OCI-LY1 (cell line): ENCODE measurements around the gene TRPM3.

ENCODE experiments used
- H2AFZ ChIP-seq: fragments of 200-600 bp; sonication (generic), shearing (Covaris generic); 2 replicates; pipeline ENCODE4 v1.6.0; 2014; ENCODE audit warnings: antibody characterized with exemption, mild to moderate bottlenecking, low read length
- H3F3A ChIP-seq: fragments of 200-600 bp; sonication (generic), shearing (Covaris generic); 2 replicates; pipeline ENCODE4 v1.6.0; 2014; ENCODE audit warnings: mild to moderate bottlenecking, antibody characterized with exemption, low read length, moderate library complexity; ENCODE audit not compliant: insufficient read depth
- H3K27ac ChIP-seq: fragments of 200-600 bp; sonication (generic); 2 replicates; pipeline ENCODE4 v1.5.1; 2014; ENCODE audit warnings: low read length, mixed run types, mild to moderate bottlenecking, low read depth; ENCODE audit not compliant: poor library complexity, severe bottlenecking
- H3K27me3 ChIP-seq: fragments of 200-600 bp; sonication (generic); 2 replicates; pipeline ENCODE4 v1.6.0; 2014; ENCODE audit warnings: antibody characterized with exemption, mild to moderate bottlenecking, low read length, moderate library complexity; ENCODE audit not compliant: insufficient read depth
- H3K36me3 ChIP-seq: fragments of 200-600 bp; sonication (generic); 2 replicates; pipeline ENCODE4 v1.6.1; 2014; ENCODE audit warnings: mild to moderate bottlenecking, antibody characterized with exemption, low read length, moderate library complexity, mixed read lengths; ENCODE audit not compliant: insufficient read depth
- H3K4me1 ChIP-seq: fragments of 200-600 bp; sonication (generic); 2 replicates; pipeline ENCODE4 v1.5.1; 2014; ENCODE audit warnings: mild to moderate bottlenecking, low read length, moderate library complexity; ENCODE audit not compliant: insufficient read depth, severe bottlenecking
- H3K4me2 ChIP-seq: fragments of 200-600 bp; sonication (generic), shearing (Covaris generic); 2 replicates; pipeline ENCODE4 v1.6.1; 2014; ENCODE audit warnings: low read length
- H3K4me3 ChIP-seq: fragments of 200-600 bp; sonication (generic); 2 replicates; pipeline ENCODE4 v1.5.1; 2014; ENCODE audit warnings: low read length, low read depth, mild to moderate bottlenecking, mixed read lengths; ENCODE audit not compliant: poor library complexity, severe bottlenecking
- H3K79me2 ChIP-seq: fragments of 200-600 bp; shearing (Covaris generic); 2 replicates; pipeline ENCODE4 v1.6.1; 2016; ENCODE audit warnings: mixed run types, low read length, mixed read lengths; ENCODE audit not compliant: insufficient read depth
- H3K9ac ChIP-seq: fragments of 200-600 bp; sonication (generic), shearing (Covaris generic); 2 replicates; pipeline ENCODE4 v1.6.1; 2014; ENCODE audit warnings: mild to moderate bottlenecking, low read length, mixed read lengths
- H3K9me2 ChIP-seq: fragments of 200-600 bp; sonication (generic), shearing (Covaris generic); 2 replicates; pipeline ENCODE4 v1.6.1; 2014; ENCODE audit warnings: low read depth, mild to moderate bottlenecking, low read length, mixed read lengths
- H3K9me3 ChIP-seq: fragments of 200-600 bp; shearing (Covaris generic); 2 replicates; pipeline ENCODE4 v1.6.1; 2014; ENCODE audit warnings: low read length, mixed read lengths
- H4K20me1 ChIP-seq: fragments of 200-600 bp; sonication (generic), shearing (Covaris generic); 2 replicates; pipeline ENCODE4 v1.6.0; 2016; ENCODE audit warnings: mild to moderate bottlenecking, low read length; ENCODE audit not compliant: insufficient read depth
- CTCF ChIP-seq: fragments of 200-600 bp; sonication (generic), shearing (Covaris generic); IDR thresholded peaks from 2 replicates; pipeline ENCODE4 v1.5.1; 2017; ENCODE audit warnings: mild to moderate bottlenecking, antibody characterized with exemption, low read length, moderate library complexity, mixed read lengths
- EZH2 ChIP-seq: fragments of 200-600 bp; sonication (generic), shearing (Covaris generic); IDR thresholded peaks from 2 replicates; pipeline ENCODE4 v1.8.0; 2017; ENCODE audit warnings: borderline replicate concordance, mixed run types, mild to moderate bottlenecking, antibody characterized with exemption, low read length, moderate library complexity, mixed read lengths

TRPM3 gene

GRCh38 chr9:70569070-70569772, 552.2 kb downstream of the TRPM3 start:
- no peak overlapping the region for H3K9ac ChIP-seq
- H3F3A ChIP-seq: no peaks in the 10 kb centered on the region
- no peak overlapping the region for H2AFZ ChIP-seq
- H3K4me1 ChIP-seq: no peaks in the 10 kb centered on the region
- no peak for TF ChIP-seq EZH2
- TF ChIP-seq CTCF: no peak
- no peaks in the 10 kb centered on the region for H3K9me2 ChIP-seq
- no peaks in the 10 kb centered on the region for H3K79me2 ChIP-seq
- H4K20me1 ChIP-seq: no peaks in the 10 kb centered on the region
- H3K9me3 ChIP-seq: no peaks in the 10 kb centered on the region
- H3K27ac ChIP-seq: no peak overlapping the region
- no peaks in the 10 kb centered on the region for H3K36me3 ChIP-seq
- no peaks in the 10 kb centered on the region for H3K27me3 ChIP-seq
- no peak overlapping the region for H3K4me2 ChIP-seq
- no peak overlapping the region for H3K4me3 ChIP-seq

- no peak for TF ChIP-seq EZH2
- no peak for TF ChIP-seq CTCF
- Histone ChIP-seq H4K20me1 (no peaks in the 10 kb centered on the region), H3K4me2 (no peak overlapping the region), H2AFZ (no peak overlapping the region), H3K27ac (no peak overlapping the region), H3K4me3 (no peak overlapping the region), H3K9ac (no peak overlapping the region), H3K4me1 (peaks cover 8% of the 10 kb centered on the region), H3K27me3 (no peaks in the 10 kb centered on the region), H3K9me2 (no peaks in the 10 kb centered on the region), H3K36me3 (no peaks in the 10 kb centered on the region), H3F3A (no peaks in the 10 kb centered on the region), H3K79me2 (no peaks in the 10 kb centered on the region), H3K9me3 (no peaks in the 10 kb centered on the region)
Observed at GRCh38 chr9:70567511-70567910, 553.9 kb downstream of the TRPM3 start.

GRCh38 chr9:70566751-70567150, 554.7 kb downstream of the TRPM3 start:
- TF ChIP-seq EZH2 (no peak), CTCF (no peak)
- peaks cover 8% of the 10 kb centered on the region for H3K4me1 ChIP-seq
- no peak overlapping the region for H3K4me3 ChIP-seq

More at GRCh38 chr9:70566751-70567150, 554.7 kb downstream of the TRPM3 start:
- Histone ChIP-seq H2AFZ (no peak overlapping the region), H3K9me2 (no peaks in the 10 kb centered on the region), H3K4me2 (no peak overlapping the region), H3K9ac (no peak overlapping the region), H3K9me3 (no peaks in the 10 kb centered on the region), H4K20me1 (no peaks in the 10 kb centered on the region), H3F3A (no peaks in the 10 kb centered on the region), H3K27me3 (no peaks in the 10 kb centered on the region), H3K36me3 (no peaks in the 10 kb centered on the region), H3K79me2 (no peaks in the 10 kb centered on the region), H3K27ac (no peak overlapping the region)
